T-helper 17 cell (primary cell): ENCODE data around the gene CALU. TPM values are rescaled to one million over a fixed set of nuclear protein-coding genes. Genes with fewer than 3 reads are reported as not detected.

Experiments
- ATAC-seq: fragments of 150-1000 bp; cut with Tn5 transposase; 2 replicates; pipeline ENCODE4 v1.10.0; 2021; ENCODE audit warnings: mild to moderate bottlenecking, moderate library complexity
- DNase-seq, 3 donors: peaks; one replicate each; pipeline versions ENCODE4 v3.0.0 to v3.0.0-alpha.2; 2020 to 2021
- H3K9me3 ChIP-seq: one replicate; pipeline ENCODE4 v1.7.0; 2013; ENCODE audit warnings: low read length, mild to moderate bottlenecking; ENCODE audit not compliant: control insufficient read depth, poor library complexity, severe bottlenecking
- H3K27ac Mint-ChIP-seq: one replicate; pipeline ENCODE4 v1.8.0; 2022; ENCODE audit warnings: mild to moderate bottlenecking, moderate library complexity, mixed read lengths
- H3K27me3 Mint-ChIP-seq: one replicate; pipeline ENCODE4 v1.8.0; 2022; ENCODE audit warnings: mixed read lengths
- H3K36me3 Mint-ChIP-seq: one replicate; pipeline ENCODE4 v1.8.0; 2022; ENCODE audit warnings: low read depth, mixed read lengths
- H3K4me1 Mint-ChIP-seq: one replicate; pipeline ENCODE4 v1.8.0; 2022; ENCODE audit warnings: mild to moderate bottlenecking, mixed read lengths
- H3K4me3 Mint-ChIP-seq: one replicate; pipeline ENCODE4 v1.8.0; 2022; ENCODE audit warnings: mild to moderate bottlenecking, moderate library complexity, mixed read lengths
- total RNA-seq, 4 donors: library from RNA in 2 of 4; stranded (reverse) in 2 of 4; gene quantifications; one replicate each; pipeline ENCODE4 v1.2.3 and lab custom pipeline; 2022 to 2026

CALU gene
- total RNA-seq, 2 donors from 2014 or later, result 19.9 to 28.1 TPM

DNA sequence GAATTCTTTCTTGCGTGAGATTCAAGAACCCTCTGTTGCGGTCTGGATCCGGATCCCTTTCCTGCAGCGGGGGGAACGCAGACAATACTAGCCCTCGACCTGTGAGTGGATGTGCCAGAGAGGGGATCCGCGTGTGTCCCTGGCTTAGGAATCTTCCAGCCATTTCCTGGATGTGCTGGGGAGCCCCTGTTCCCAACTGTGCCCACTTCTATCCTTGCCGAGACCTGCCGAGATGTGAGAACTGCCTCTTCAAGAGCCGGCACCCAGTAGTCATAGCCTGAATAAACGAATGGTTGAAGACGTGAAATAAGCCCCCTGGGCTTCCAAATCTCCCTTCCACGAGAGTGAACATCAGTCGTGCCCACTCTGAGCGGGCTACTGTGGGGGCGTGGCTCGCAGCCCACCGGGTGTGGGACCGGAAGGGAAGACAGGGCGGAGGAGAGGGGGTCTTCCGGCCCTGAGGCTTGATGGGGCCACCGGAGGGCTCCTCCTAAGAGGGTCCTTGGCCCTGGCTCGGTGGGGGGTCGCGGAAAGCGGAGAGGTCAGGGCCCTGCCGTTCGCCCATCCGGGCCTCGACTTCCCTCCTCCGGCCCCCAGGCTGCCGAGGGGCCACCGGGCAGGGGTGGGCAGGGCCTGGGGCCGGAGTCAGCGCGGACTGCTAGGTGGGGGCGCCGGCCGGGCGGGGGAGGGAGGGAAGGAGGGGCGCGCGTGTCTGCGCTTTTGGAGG, 51.3 kb downstream of the CALU start:
- peak overlapping the region; percentile 83 for H3K27ac Mint-ChIP-seq
- ATAC-seq, result no peak

DNA sequence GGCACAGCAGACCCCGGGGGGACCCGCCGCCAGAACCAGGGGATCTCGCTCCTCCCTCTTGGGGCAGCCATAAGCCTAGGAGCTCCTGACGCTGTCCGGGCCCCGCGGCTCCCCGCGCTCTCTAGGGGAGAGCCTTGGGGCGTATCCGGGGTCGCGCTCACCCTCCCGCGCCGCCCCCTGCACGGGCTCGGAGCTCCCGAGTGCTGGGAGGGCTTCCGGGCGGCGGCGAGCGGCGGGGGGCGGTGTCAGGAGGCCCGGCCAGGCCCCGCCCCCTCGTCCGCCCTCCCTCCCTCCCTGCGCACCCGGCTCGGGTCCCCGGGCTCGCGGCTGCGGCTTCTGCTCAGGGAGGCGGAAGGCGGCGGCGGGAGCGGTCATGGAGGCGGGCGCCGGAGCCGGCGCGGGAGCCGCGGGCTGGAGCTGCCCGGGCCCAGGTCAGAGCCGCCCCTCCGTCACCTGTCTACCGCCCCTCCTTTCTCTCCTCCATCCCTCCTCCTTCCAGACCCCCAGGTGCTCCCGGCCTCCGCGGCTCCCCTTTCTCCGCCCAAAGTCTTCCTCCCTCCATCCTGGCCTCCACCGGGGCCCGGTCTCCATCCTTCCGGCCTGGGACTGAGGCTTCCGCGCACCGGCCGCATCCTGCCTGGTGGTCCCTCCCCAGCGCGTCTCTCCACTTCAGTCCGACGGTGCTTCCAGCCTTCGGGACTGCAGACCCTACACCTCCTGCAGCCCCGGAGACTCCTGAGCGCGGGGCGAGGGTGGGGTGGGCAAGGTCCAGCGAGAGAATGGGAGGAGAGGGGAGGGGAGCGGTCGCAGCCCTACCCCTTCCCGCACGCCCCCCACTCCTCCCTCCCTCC, 52.2 kb downstream of the CALU start, which contains the start of gene CCDC136:
TSS of gene CCDC136 (plus strand) at position 848 of the 851 bp plus-strand sequence. CDS start 444 bp downstream, outside the sequence.
- H3K9me3 ChIP-seq, result no peaks in the 10 kb centered on the region
- Mint-ChIP-seq H3K36me3 (peaks cover 4% of the 10 kb centered on the region), H3K27me3 (no peaks in the 10 kb centered on the region), H3K4me1 (peaks cover 18% of the 10 kb centered on the region), H3K27ac (no peak within 1 kb of the TSS), H3K4me3 (peak within 1 kb of the TSS; percentile 93)
- peak; percentile 54 to 82 (median 80) for DNase-seq
- ATAC-seq, result peak; percentile 90

More for the DNA sequence above, 51.3 kb downstream of the CALU start:
- no peaks in the 10 kb centered on the region for H3K9me3 ChIP-seq
- Mint-ChIP-seq H3K27me3 (no peaks in the 10 kb centered on the region), H3K36me3 (peaks cover 4% of the 10 kb centered on the region), H3K4me1 (peaks cover 18% of the 10 kb centered on the region), H3K4me3 (peak overlapping the region; percentile 93)
- DNase-seq, result no peak

DNA sequence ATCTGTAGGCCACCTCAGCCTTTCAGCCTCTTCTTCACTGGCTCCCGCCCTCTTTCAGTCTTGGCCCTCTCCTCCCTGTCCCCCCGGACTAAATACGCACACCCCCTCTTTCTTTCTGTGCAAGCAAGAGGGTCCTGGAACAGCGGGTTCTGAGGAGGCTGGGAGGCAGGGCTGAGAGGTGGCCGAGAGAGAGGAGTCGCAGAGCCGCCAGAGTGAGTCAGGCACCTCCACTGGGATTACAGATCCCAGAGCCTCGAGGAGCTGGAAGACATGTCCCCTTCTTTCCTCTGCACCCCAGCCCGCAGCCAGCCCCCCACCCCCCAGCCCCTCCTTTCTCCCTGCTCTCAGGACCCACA, 52.8 kb downstream of the CALU start:
- Mint-ChIP-seq H3K36me3 (peaks cover 4% of the 10 kb centered on the region), H3K27me3 (no peaks in the 10 kb centered on the region), H3K4me3 (peak overlapping the region; percentile 91), H3K4me1 (peaks cover 18% of the 10 kb centered on the region), H3K27ac (no peak overlapping the region)
- no peaks in the 10 kb centered on the region for H3K9me3 ChIP-seq
- ATAC-seq, result no peak
- DNase-seq, result no peak

DNA sequence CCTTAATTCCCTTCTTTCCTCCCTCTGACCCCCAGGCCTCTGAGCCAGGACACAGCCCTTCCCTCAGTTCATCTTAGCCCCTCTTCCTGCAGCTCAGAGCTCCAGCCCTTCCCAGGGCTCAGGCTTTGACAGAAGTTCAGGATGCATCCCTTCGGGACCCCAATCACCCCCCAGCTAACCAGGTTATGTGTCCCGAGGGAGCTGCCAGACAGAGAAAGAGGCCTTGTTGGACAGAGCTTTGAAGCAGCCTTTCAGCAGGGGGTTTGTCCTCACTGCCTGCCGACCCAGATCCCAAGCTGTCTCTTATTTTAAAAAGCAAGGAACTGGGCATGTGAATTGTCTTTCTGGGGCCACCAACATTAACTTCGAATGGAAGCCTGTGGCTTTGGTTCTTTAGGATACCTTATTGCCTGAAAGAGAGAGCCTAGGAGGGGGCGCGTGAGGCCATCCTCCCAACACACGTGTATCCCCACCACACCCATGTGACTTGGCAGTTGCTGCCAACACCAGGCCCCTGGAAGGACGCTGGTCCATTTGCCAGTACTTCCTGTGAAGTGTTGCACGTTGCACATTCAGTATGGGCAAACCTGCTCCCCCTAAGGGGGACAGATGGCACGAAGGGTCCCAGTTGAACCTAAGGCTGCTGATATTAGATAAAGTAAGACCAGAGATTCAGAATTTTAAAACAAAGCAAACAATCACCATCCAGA, 53.5 kb downstream of the CALU start:
- ATAC-seq, result no peak
- no peak for DNase-seq

DNA sequence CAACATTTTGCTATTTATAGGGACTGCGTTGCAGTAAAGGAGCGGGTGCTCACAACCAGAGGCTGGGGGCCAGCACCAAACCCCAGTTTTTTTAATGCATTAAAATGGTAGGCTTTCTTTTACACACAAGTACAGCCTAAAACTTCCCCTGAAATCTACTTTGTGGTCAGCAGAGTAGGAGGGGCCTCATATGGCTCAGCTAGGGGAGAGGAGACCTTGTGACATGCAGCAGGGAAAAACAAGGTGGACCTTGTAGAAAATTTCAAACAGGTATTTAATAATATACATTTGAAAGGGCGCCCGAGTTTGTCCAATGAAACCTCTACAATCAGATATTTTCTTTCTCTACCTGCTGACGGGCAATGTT, 54.0 kb downstream of the CALU start:
- no peaks in the 10 kb centered on the region for H3K27me3 Mint-ChIP-seq
- no peak for DNase-seq
- no peaks in the 10 kb centered on the region for H3K9me3 ChIP-seq
- H3K27ac Mint-ChIP-seq, result no peak overlapping the region
- H3K4me3 Mint-ChIP-seq, result no peak overlapping the region
- H3K4me1 Mint-ChIP-seq, result peaks cover 16% of the 10 kb centered on the region
- no peak for ATAC-seq
- peaks cover 4% of the 10 kb centered on the region for H3K36me3 Mint-ChIP-seq

More for the DNA sequence above, 53.5 kb downstream of the CALU start:
- no peak overlapping the region for H3K27ac Mint-ChIP-seq
- H3K9me3 ChIP-seq, result no peaks in the 10 kb centered on the region
- H3K36me3 Mint-ChIP-seq, result peaks cover 4% of the 10 kb centered on the region
- H3K27me3 Mint-ChIP-seq, result no peaks in the 10 kb centered on the region
- H3K4me1 Mint-ChIP-seq, result peaks cover 16% of the 10 kb centered on the region
- peak overlapping the region; percentile 91 for H3K4me3 Mint-ChIP-seq

DNA sequence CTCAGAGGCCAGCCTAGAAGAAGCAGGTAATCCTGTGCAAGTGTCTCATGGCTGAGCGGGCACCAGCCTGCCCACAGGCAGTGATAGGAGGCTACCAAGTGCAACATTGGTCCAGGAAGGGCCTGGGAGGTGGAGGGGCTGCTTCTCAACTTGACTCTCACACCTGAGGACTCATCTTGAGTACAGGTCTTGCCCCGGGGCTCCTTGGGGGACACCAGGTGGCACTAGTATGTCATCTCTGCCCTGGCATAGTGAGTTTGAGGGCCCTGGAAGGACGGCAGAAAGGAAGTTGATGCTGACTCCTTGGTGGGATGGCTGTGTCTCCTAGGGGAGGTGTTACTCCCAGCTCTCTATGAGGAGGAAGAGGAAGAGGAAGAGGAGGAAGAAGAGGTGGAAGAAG, 54.9 kb downstream of the CALU start:
- DNase-seq (no peak), ATAC-seq (no peak)
- Mint-ChIP-seq H3K36me3 (peaks cover 4% of the 10 kb centered on the region), H3K27ac (peak overlapping the region; percentile 37), H3K4me1 (peaks cover 16% of the 10 kb centered on the region), H3K4me3 (no peak overlapping the region), H3K27me3 (no peaks in the 10 kb centered on the region)
- no peaks in the 10 kb centered on the region for H3K9me3 ChIP-seq

DNA sequence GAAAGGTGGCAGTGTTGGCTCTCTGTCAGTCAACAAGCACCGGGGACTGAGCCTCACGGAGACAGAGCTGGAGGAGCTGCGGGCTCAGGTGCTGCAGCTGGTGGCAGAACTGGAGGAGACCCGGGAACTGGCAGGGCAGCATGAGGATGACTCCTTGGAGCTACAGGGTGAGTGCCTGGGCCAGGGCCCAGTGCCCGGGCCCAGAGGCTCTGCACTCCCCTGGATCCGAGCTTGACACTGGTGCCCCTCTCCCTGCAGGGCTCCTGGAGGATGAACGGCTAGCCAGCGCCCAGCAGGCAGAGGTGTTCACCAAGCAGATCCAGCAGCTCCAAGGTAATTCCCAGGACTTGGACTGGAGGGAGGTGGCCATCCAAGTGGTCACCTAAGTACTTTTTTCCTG, 55.3 kb downstream of the CALU start:
- Mint-ChIP-seq H3K4me3 (no peak overlapping the region), H3K27ac (peak overlapping the region; percentile 37), H3K27me3 (no peaks in the 10 kb centered on the region), H3K36me3 (peaks cover 4% of the 10 kb centered on the region), H3K4me1 (peaks cover 13% of the 10 kb centered on the region)
- ATAC-seq, result no peak
- no peak for DNase-seq
- H3K9me3 ChIP-seq, result no peaks in the 10 kb centered on the region

DNA sequence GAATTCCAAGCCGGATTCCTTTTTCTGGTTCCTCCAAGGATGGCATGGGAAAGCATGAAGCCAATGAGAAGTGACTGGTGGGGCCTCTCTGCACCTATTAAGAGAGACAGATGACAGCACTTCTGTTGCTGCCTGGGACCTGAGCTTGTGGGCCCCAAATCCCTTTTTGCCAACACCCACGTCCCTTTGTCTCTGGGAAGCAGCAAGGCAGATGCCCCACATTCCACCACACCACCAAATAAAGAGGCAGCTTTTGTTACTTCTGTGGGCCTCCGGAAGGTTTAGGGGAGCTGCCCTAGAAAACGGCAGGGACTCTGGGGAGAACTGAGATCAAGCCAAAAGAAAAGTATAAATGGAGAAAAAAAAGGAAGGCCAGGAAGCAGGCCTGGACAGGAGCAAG, 56.0 kb downstream of the CALU start:
- H3K36me3 Mint-ChIP-seq, result peaks cover 4% of the 10 kb centered on the region
- no peaks in the 10 kb centered on the region for H3K9me3 ChIP-seq
- H3K27me3 Mint-ChIP-seq, result no peaks in the 10 kb centered on the region
- no peak overlapping the region for H3K27ac Mint-ChIP-seq
- H3K4me3 Mint-ChIP-seq, result no peak overlapping the region
- ATAC-seq (no peak), DNase-seq (no peak)
- peaks cover 13% of the 10 kb centered on the region for H3K4me1 Mint-ChIP-seq

DNA sequence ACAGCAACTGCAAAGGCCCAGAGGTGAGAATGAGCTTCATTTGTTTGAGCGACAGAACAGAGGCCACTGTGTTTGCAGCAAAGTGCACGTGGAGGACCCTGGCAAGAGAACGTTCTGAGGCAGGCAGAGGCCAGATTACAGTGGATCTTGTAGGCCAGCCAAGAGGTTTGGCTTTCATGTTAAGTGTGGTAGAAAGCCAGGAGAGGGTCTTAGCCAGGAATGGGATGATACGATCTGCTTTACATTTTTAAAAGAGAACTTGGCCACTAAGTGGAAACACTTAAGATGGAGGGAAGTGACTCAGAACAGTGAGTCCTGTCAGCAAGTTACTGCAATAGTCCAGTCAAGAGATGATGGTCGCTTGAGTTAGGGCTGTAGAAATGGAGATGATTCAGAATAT, 57.2 kb downstream of the CALU start:
- ATAC-seq (no peak), DNase-seq (no peak)
- no peak overlapping the region for H3K4me3 Mint-ChIP-seq
- no peak overlapping the region for H3K27ac Mint-ChIP-seq
- peaks cover 9% of the 10 kb centered on the region for H3K36me3 Mint-ChIP-seq
- H3K9me3 ChIP-seq, result no peaks in the 10 kb centered on the region
- peaks cover 8% of the 10 kb centered on the region for H3K4me1 Mint-ChIP-seq
- H3K27me3 Mint-ChIP-seq, result no peaks in the 10 kb centered on the region

DNA sequence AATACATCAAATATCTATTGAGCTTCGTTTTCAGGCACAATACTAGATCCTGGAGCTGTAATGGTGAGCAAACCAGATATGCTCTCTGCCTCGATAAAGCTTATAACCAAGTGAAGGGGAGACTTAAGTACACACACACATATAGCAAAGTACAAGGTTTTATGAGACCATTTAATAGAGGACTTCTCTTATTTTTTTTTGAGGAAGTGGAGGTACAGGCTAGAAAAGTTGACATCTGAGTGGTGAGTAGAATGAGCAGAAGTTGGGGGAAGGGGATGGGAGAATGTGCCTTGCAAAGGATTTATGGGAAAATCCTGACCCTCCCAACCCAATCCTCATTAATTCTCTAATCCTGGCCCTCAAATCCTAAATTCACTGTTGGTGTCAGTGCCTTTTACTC, 60.3 kb downstream of the CALU start:
- H3K4me1 Mint-ChIP-seq, result peaks cover 2% of the 10 kb centered on the region
- no peaks in the 10 kb centered on the region for H3K9me3 ChIP-seq
- H3K27me3 Mint-ChIP-seq, result no peaks in the 10 kb centered on the region
- H3K36me3 Mint-ChIP-seq, result peaks cover 8% of the 10 kb centered on the region
- no peak for DNase-seq
- no peak for ATAC-seq
- H3K27ac Mint-ChIP-seq, result no peak overlapping the region
- no peak overlapping the region for H3K4me3 Mint-ChIP-seq

DNA sequence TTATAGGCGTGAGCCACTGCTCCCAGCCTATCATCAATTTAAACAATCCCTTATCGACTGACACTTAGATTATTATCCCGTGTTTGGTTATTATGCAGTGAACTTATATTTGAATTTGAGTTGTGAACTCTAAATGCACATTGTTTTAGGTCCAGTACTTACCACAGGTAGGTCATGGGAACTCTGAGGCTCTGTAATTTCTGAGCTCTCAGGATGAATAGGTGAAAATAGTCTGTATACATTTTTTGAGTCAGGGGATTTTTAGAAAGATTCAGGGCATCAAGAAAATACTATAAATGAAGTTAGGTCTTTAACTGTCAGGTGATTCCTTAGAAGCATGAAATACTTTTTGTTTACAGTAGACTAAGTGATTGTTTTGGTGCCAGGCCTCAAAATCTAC, 61.4 kb downstream of the CALU start:
- Mint-ChIP-seq H3K36me3 (peaks cover 6% of the 10 kb centered on the region), H3K27me3 (no peaks in the 10 kb centered on the region), H3K4me3 (no peak overlapping the region), H3K4me1 (peaks cover 2% of the 10 kb centered on the region), H3K27ac (no peak overlapping the region)
- DNase-seq, result no peak
- ATAC-seq, result no peak
- no peaks in the 10 kb centered on the region for H3K9me3 ChIP-seq

DNA sequence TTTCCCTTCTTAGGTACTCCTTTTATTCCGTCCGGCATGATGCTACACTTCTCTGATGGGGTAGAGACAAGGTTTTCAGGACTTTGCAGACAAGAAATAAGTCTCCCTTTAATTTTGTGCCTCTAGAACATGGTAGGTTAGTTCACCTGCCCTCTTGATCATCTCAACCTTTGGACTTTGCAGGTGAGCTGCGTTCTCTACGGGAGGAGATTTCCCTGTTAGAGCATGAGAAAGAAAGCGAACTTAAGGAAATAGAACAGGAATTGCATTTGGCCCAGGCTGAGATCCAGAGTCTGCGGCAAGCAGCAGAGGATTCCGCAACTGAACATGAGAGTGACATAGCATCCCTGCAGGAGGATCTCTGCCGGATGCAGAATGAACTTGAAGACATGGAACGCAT, 61.8 kb downstream of the CALU start:
- Mint-ChIP-seq H3K4me3 (no peak overlapping the region), H3K27ac (peak overlapping the region; percentile 81), H3K4me1 (peaks cover 2% of the 10 kb centered on the region), H3K27me3 (no peaks in the 10 kb centered on the region), H3K36me3 (peaks cover 6% of the 10 kb centered on the region)
- no peak for ATAC-seq
- no peaks in the 10 kb centered on the region for H3K9me3 ChIP-seq
- DNase-seq, result no peak
